Measurements from ENCODE around the gene TMEM132D. TPM values are rescaled to one million over a fixed set of nuclear protein-coding genes. Genes with fewer than 3 reads are reported as not detected.

The TMEM132D gene
- total RNA-seq, 4 donors from 2014 or later, result not detected

- no peak for ATAC-seq (ENCODE audit: low FRiP score)
- no peak for DNase-seq (ENCODE audit: low spot score)
- no peak for TF ChIP-seq CTCF (IDR thresholded peaks at IDR 0.05)
Observed at GRCh38 chr12:129530517-129530916, 373.3 kb downstream of the TMEM132D start.

DNA sequence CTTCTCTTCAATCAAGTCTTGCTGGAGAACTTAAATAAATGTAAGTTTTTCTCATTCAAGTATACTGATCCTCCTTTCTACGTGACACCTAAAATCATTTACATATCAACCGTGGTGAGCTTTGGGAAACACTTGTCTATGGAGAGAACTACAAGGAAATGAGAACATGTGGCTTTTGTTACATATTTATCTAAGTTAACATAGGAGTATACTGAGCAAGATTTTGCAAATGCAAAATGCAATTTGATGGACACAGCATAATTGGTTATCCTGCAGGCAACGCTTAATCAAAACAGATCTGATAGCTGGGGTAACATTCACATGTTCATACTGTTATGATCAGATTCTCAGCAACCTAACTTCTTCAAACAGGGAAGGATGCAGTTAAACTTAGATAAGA, 376.3 kb downstream of the TMEM132D start:
- no peak for ATAC-seq (ENCODE audit: low FRiP score)
- TF ChIP-seq CTCF (IDR thresholded peaks at IDR 0.05), result no peak

DNA sequence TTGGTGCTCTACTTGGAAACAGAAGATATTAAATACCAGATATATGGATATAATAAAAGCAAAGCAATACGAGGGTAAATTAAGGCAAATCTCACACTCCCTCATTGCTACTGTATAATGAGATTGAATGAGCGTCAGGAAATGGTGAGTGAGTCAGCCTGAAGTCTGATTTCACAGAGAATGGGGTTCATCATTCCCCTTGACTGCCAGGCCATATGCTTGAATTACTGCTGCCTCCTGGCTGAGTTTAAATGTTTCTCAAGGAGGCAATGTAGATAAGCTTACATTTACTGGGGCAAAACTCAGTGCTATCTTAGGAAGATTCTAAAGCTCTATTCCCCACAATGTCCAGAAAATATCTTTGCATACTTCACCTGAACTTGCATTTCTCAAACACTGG, 380.2 kb downstream of the TMEM132D start:
- no peak for TF ChIP-seq CTCF (IDR thresholded peaks at IDR 0.05)
- ATAC-seq (ENCODE audit: low FRiP score) (no peak), DNase-seq (ENCODE audit: low spot score) (no peak)

More for the DNA sequence above, 376.3 kb downstream of the TMEM132D start:
- DNase-seq (ENCODE audit: low spot score), result no peak

GRCh38 chr12:129520739-129521138, 383.1 kb downstream of the TMEM132D start:
- TF ChIP-seq CTCF (IDR thresholded peaks at IDR 0.05), result no peak
- DNase-seq (ENCODE audit: low spot score) (no peak), ATAC-seq (ENCODE audit: low FRiP score) (no peak)

DNA sequence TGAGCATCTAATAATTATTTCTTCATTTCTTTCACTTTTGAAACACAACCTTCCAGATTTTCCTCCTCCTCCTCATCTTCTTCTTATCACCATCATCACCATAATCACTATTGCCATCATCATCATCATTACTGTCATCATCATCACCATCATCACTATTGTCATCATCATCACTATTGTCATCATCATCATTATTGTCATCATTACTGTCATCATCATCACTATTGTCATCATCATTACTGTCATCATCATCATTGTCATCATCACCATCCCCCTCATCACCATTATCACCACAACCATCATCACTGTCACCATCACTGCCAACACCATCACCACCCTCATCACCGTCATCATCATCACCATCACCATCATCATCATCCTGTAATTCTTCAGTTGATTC, 400.0 kb downstream of the TMEM132D start:
- DNase-seq (ENCODE audit: low spot score), result no peak
- no peak for ATAC-seq (ENCODE audit: low FRiP score)
- no peak for TF ChIP-seq CTCF (IDR thresholded peaks at IDR 0.05)

GRCh38 chr12:129496226-129496625, 407.6 kb downstream of the TMEM132D start:
- DNase-seq (ENCODE audit: low spot score) (no peak), ATAC-seq (ENCODE audit: low FRiP score) (no peak)
- TF ChIP-seq CTCF (IDR thresholded peaks at IDR 0.05), result no peak

DNA sequence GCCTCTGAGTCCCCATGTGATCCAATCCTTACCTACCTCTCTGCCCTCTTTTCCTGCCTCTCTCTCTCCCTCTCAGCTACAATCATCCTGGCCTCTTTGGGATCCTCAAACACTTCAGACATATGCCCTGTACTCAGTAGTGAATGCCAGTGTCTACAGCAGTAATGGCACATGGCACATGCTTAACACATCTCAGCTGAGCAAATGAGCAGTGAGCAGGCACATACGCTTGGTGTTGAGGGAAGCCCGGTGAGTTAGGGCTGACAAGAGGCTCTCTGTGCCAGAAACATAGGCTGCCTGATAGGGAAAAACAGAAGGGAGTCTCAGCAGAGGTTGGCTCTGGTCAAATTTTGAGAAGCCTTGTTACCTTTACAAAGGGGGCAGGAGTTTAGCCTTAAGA, 409.1 kb downstream of the TMEM132D start:
- TF ChIP-seq CTCF (IDR thresholded peaks at IDR 0.05), result no peak
- DNase-seq (ENCODE audit: low spot score), result no peak
- no peak for ATAC-seq (ENCODE audit: low FRiP score)

Measured in omental fat pad (tissue), 4 donors.